Parathyroid adenoma (tissue), 2 donors: ENCODE measurements around the gene PFKFB4.
"Not testable (repeated sequence)": the region's sequence is repeated elsewhere in the genome, so short reads cannot be mapped to it uniquely, and the experiment has no call there.

Experiments used
- H2AFZ ChIP-seq: fragments of 300-600 bp; sonication (generic); one replicate; pipeline ENCODE4 v1.7.0; 2017; ENCODE audit warnings: antibody characterized with exemption, mild to moderate bottlenecking
- H3K27ac ChIP-seq: fragments of 300-600 bp; sonication (generic); one replicate; pipeline ENCODE4 v1.7.0; 2017
- H3K27me3 ChIP-seq: fragments of 300-600 bp; sonication (generic); one replicate; pipeline ENCODE4 v1.7.0; 2017; ENCODE audit warnings: low read length; ENCODE audit not compliant: control insufficient read depth, insufficient read depth
- H3K36me3 ChIP-seq: fragments of 300-600 bp; sonication (generic); one replicate; pipeline ENCODE4 v1.7.0; 2017; ENCODE audit warnings: low read length; ENCODE audit not compliant: control insufficient read depth, insufficient read depth
- H3K4me1 ChIP-seq: fragments of 300-600 bp; sonication (generic); one replicate; pipeline ENCODE4 v1.7.0; 2017; ENCODE audit warnings: control low read depth
- H3K4me2 ChIP-seq: fragments of 300-600 bp; sonication (generic); one replicate; pipeline ENCODE4 v1.7.0; 2017; ENCODE audit warnings: low read length
- H3K4me3 ChIP-seq: fragments of 300-600 bp; sonication (generic); one replicate; pipeline ENCODE4 v1.7.0; 2017; ENCODE audit warnings: low read depth, low read length
- H3K79me2 ChIP-seq: fragments of 300-600 bp; sonication (generic); one replicate; pipeline ENCODE4 v1.7.0; 2017; ENCODE audit warnings: control low read depth
- H3K9ac ChIP-seq: fragments of 300-600 bp; sonication (generic); one replicate; pipeline ENCODE4 v1.7.0; 2017; ENCODE audit warnings: mild to moderate bottlenecking
- H3K9me3 ChIP-seq: fragments of 300-600 bp; sonication (generic); one replicate; pipeline ENCODE4 v1.7.0; 2017; ENCODE audit warnings: low read length; ENCODE audit not compliant: control insufficient read depth
- CTCF ChIP-seq: fragments of 300-600 bp; sonication (generic); IDR thresholded peaks from one replicate; pipeline ENCODE4 v1.7.0; 2017; ENCODE audit warnings: antibody characterized with exemption, mild to moderate bottlenecking
- donor health status: primary hyperparathyroidism.

The PFKFB4 gene

GRCh38 chr3:48493203-48493501 lies 63.5 kb downstream of the PFKFB4 start:
- H3K9ac ChIP-seq: no peak overlapping the region
- no peaks in the 10 kb centered on the region for H3K9me3 ChIP-seq
- no peaks in the 10 kb centered on the region for H3K79me2 ChIP-seq
- no peak for TF ChIP-seq CTCF
- no peaks in the 10 kb centered on the region for H3K4me1 ChIP-seq
- H3K27ac ChIP-seq: no peak overlapping the region
- no peak overlapping the region for H3K4me3 ChIP-seq
- no peak overlapping the region for H3K4me2 ChIP-seq
- H3K27me3 ChIP-seq: no peaks in the 10 kb centered on the region
- no peak overlapping the region for H2AFZ ChIP-seq
- no peaks in the 10 kb centered on the region for H3K36me3 ChIP-seq

- H3K27me3 ChIP-seq: no peaks in the 10 kb centered on the region
- H3K79me2 ChIP-seq: no peaks in the 10 kb centered on the region
- H3K27ac ChIP-seq: no peak overlapping the region
- no peak overlapping the region for H2AFZ ChIP-seq
- H3K4me1 ChIP-seq: no peaks in the 10 kb centered on the region
- H3K36me3 ChIP-seq: no peaks in the 10 kb centered on the region
- no peak overlapping the region for H3K4me3 ChIP-seq
- H3K9me3 ChIP-seq: no peaks in the 10 kb centered on the region
- H3K4me2 ChIP-seq: no peak overlapping the region
- no peak for TF ChIP-seq CTCF
- H3K9ac ChIP-seq: no peak overlapping the region
Observed at GRCh38 chr3:48492461-48493202, 64.0 kb downstream of the PFKFB4 start.

GRCh38 chr3:48486952-48487351 lies 69.7 kb downstream of the PFKFB4 start:
- Histone ChIP-seq H3K4me1 (no peaks in the 10 kb centered on the region), H3K79me2 (no peaks in the 10 kb centered on the region), H3K9me3 (no peaks in the 10 kb centered on the region), H3K9ac (no peak overlapping the region), H2AFZ (no peak overlapping the region), H3K4me3 (no peak overlapping the region), H3K27ac (no peak overlapping the region), H3K36me3 (no peaks in the 10 kb centered on the region), H3K4me2 (no peak overlapping the region), H3K27me3 (no peaks in the 10 kb centered on the region)
- TF ChIP-seq CTCF: no peak

- H3K27ac ChIP-seq: not testable (repeated sequence)
Observed at GRCh38 chr3:48482822-48483221, 73.8 kb downstream of the PFKFB4 start.

GRCh38 chr3:48480891-48481290 lies 75.7 kb downstream of the PFKFB4 start:
- H2AFZ ChIP-seq, H3K9me3 ChIP-seq, H3K27me3 ChIP-seq: not testable (repeated sequence)

More at GRCh38 chr3:48482822-48483221, 73.8 kb downstream of the PFKFB4 start:
- not testable (repeated sequence) for H3K9ac ChIP-seq, H3K79me2 ChIP-seq, H3K4me3 ChIP-seq, H3K9me3 ChIP-seq, H3K4me1 ChIP-seq, H3K4me2 ChIP-seq, H3K27me3 ChIP-seq, H2AFZ ChIP-seq, H3K36me3 ChIP-seq

More at GRCh38 chr3:48480891-48481290, 75.7 kb downstream of the PFKFB4 start:
- H3K27ac ChIP-seq, H3K9ac ChIP-seq, H3K4me2 ChIP-seq, H3K4me1 ChIP-seq, H3K36me3 ChIP-seq, H3K4me3 ChIP-seq, H3K79me2 ChIP-seq: not testable (repeated sequence)
